Measurements from ENCODE around the gene XIRP2. TPM values are rescaled to one million over a fixed set of nuclear protein-coding genes. Genes with fewer than 3 reads are reported as not detected.

Gene XIRP2
- total and polyA plus RNA-seq, 4 donors, result under 0.01 to 0.14 (median 0.01) TPM; not detected in 1

- H3K4me1 ChIP-seq (ENCODE audit: control insufficient read depth in 4 of 4, insufficient read depth in 4 of 4, low read length in 3 of 4), result no peaks in the 10 kb centered on the region
- H3K4me3 ChIP-seq (ENCODE audit: low read depth in 1 of 3, low read length in 3 of 3), result no peak overlapping the region
- no peaks in the 10 kb centered on the region for H3K27me3 ChIP-seq (ENCODE audit: control insufficient read depth in 4 of 4, insufficient read depth in 4 of 4, low read length in 3 of 4)
- peaks cover 0 to 1% (median 0%) of the 10 kb centered on the region in 4 donors for H3K36me3 ChIP-seq (ENCODE audit: control insufficient read depth in 4 of 4, insufficient read depth in 3 of 4, low read depth in 1 of 4, low read length in 3 of 4)
- 67% methylated on average over 4 of the region's 4 CpGs for WGBS
- H3K9ac ChIP-seq (ENCODE audit: low read depth in 1 of 2, low read length in 2 of 2), result no peak overlapping the region
- DNase-seq (ENCODE audit: low spot score), result no peak
- H3K9me3 ChIP-seq (ENCODE audit: control insufficient read depth in 4 of 4, low read length in 3 of 4), result no peaks in the 10 kb centered on the region
- no peak overlapping the region for H3K27ac ChIP-seq (ENCODE audit: low read depth in 1 of 2, low read length in 2 of 2)
- no peak for TF ChIP-seq YY1 (IDR thresholded peaks at IDR 0.05)
- no peak for TF ChIP-seq RXRA (IDR thresholded peaks at IDR 0.05)
- TF ChIP-seq, protein P1, sequence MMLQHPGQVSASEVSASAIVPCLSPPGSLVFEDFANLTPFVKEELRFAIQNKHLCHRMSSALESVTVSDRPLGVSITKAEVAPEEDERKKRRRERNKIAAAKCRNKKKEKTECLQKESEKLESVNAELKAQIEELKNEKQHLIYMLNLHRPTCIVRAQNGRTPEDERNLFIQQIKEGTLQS (IDR thresholded peaks at IDR 0.05), result no peak
- TF ChIP-seq REST (IDR thresholded peaks at IDR 0.05), result no peak
- no peak for TF ChIP-seq JUND (IDR thresholded peaks at IDR 0.05)
- no peak for TF ChIP-seq EGR1 (IDR thresholded peaks at IDR 0.05; ENCODE audit: low read depth in 2 of 2)
- TF ChIP-seq FOXA1 (IDR thresholded peaks at IDR 0.05), result no peak
- TF ChIP-seq ZBTB33 (IDR thresholded peaks at IDR 0.05), result no peak
- TF ChIP-seq FOXA2 (IDR thresholded peaks at IDR 0.05), result no peak
- TF ChIP-seq GABPA (IDR thresholded peaks at IDR 0.05 in 1 of 2, conservative IDR thresholded peaks at IDR 0.05 in 1 of 2), result no peak
- no peak for TF ChIP-seq RAD21 (IDR thresholded peaks at IDR 0.05)
- no peak for TF ChIP-seq TAF1 (conservative IDR thresholded peaks at IDR 0.05)
- TF ChIP-seq HNF4A (conservative IDR thresholded peaks at IDR 0.05), result no peak
- TF ChIP-seq, protein P2, sequence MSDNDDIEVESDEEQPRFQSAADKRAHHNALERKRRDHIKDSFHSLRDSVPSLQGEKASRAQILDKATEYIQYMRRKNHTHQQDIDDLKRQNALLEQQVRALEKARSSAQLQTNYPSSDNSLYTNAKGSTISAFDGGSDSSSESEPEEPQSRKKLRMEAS (IDR thresholded peaks at IDR 0.05), result no peak
- no peak for TF ChIP-seq CTCF (IDR thresholded peaks at IDR 0.05; ENCODE audit: low read depth, low read length, missing input control)
- no peak for TF ChIP-seq SP1 (IDR thresholded peaks at IDR 0.05)
- no peak for TF ChIP-seq HNF4G (IDR thresholded peaks at IDR 0.05)
- TF ChIP-seq NR2F2 (IDR thresholded peaks at IDR 0.05), result no peak
Measured at GRCh38 chr2:166916987-166917386, 28.7 kb downstream of the XIRP2 start.

All from liver (tissue), 9 donors.